Activated CD4-positive, alpha-beta memory T cell treated with anti-CD3 and anti-CD28 coated beads, Interleukin-2, amount 10 ng/mL, durations not matched to agents 7 days and 5 days (primary cell): ENCODE measurements around the gene DNAJC4. TPM values are rescaled to one million over a fixed set of nuclear protein-coding genes. Genes with fewer than 3 reads are reported as not detected.
"Not testable (repeated sequence)": the region's sequence is repeated elsewhere in the genome, so short reads cannot be mapped to it uniquely, and the experiment has no call there.

Experiments used
- CTCF ChIA-PET: fragments of 350-600 bp; sonication (Branson Sonifier 250); formaldehyde crosslinking; loops from one replicate; lab custom pipeline; 2021; ENCODE audit warnings: antibody characterized with exemption, inconsistent platforms; lab: Charles Lee
- POLR2A ChIA-PET: fragments of 350-600 bp; sonication (Branson Sonifier 250); formaldehyde crosslinking; loops from one replicate; lab custom pipeline; 2021; ENCODE audit warnings: antibody characterized with exemption; lab: Charles Lee
- DNase-seq: peaks from one replicate; pipeline ENCODE4 v3.0.0-alpha.2; 2020
- H3K27ac Mint-ChIP-seq: one replicate; pipeline ENCODE4 v1.8.0; 2021; ENCODE audit warnings: mild to moderate bottlenecking, mixed read lengths
- H3K27me3 Mint-ChIP-seq: one replicate; pipeline ENCODE4 v1.8.0; 2021; ENCODE audit warnings: mixed read lengths
- H3K36me3 Mint-ChIP-seq: one replicate; pipeline ENCODE4 v1.8.0; 2021; ENCODE audit warnings: low read depth, mixed read lengths
- H3K4me1 Mint-ChIP-seq: one replicate; pipeline ENCODE4 v1.8.0; 2021; ENCODE audit warnings: mixed read lengths
- H3K4me3 Mint-ChIP-seq: one replicate; pipeline ENCODE4 v1.8.0; 2021; ENCODE audit warnings: mild to moderate bottlenecking, mixed read lengths
- H3K9me3 Mint-ChIP-seq: one replicate; pipeline ENCODE4 v1.8.0; 2021; ENCODE audit warnings: mixed read lengths
- total RNA-seq, 2 experiments: library from RNA; stranded (reverse); gene quantifications; one replicate each; pipeline ENCODE4 v1.2.3, GENCODE V29; 2021

Gene DNAJC4
- total RNA-seq, 2 experiments from 2014 or later: 40.8 to 42.0 TPM

GRCh38 chr11:64240435-64241240, 10.3 kb downstream of the DNAJC4 start, which contains the start of gene FKBP2:
FKBP2 (plus strand) TSS chr11:64241095; CDS start chr11:64242388, 1,293 bp downstream.
- CTCF ChIA-PET: interaction anchor here (0.7 to 3.6 kb wide), 15 partner anchors 10 to 538 kb away, joined by 3 to 23 read pairs (median 5); partner anchors contain the start of genes CATSPERZ, GPR137, NUDT22 and PRDX5
- peaks cover 52% of the 10 kb centered on the region for H3K4me1 Mint-ChIP-seq
- H3K36me3 Mint-ChIP-seq: peaks cover 23% of the 10 kb centered on the region

DNA sequence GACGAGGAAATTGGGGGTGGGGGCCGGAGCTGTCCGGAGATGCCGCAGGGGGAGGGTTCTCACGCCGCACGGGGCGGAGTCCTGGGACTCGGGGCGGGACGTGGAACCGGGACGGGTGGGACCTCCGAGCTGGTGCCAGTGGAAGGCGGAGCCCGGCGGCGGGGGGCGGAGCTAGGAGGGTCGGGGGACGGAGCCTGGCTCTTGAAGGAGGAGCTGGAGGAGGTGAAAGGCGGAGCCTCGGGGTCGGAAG, 10.8 kb downstream of the DNAJC4 start:
- Mint-ChIP-seq H3K4me1 (peaks cover 50% of the 10 kb centered on the region), H3K36me3 (peaks cover 23% of the 10 kb centered on the region), H3K27me3 (no peaks in the 10 kb centered on the region), H3K27ac (peak overlapping the region; percentile 92), H3K9me3 (no peaks in the 10 kb centered on the region), H3K4me3 (peak overlapping the region; percentile 90)
- DNase-seq: peak; percentile 100
- ChIA-PET CTCF (interaction anchor here (0.7 to 3.6 kb wide), 14 partner anchors 9 to 537 kb away, joined by 3 to 23 read pairs (median 6); partner anchors contain the start of genes CATSPERZ, GPR137, NUDT22 and PRDX5), POLR2A (interaction anchor here (0.8 to 5.9 kb wide), 11 partner anchors 9 to 76 kb away, joined by 4 to 49 read pairs (median 8); partner anchors contain the start of genes BAD, DNAJC4, FERMT3 and NUDT22)

More at GRCh38 chr11:64240435-64241240, 10.3 kb downstream of the DNAJC4 start, which contains the start of gene FKBP2:
- Mint-ChIP-seq H3K4me3 (peak within 1 kb of the TSS; percentile 90), H3K27ac (peak within 1 kb of the TSS; percentile 92), H3K9me3 (no peaks in the 10 kb centered on the region), H3K27me3 (no peaks in the 10 kb centered on the region)
- POLR2A ChIA-PET: interaction anchor here (0.8 to 5.9 kb wide), 13 partner anchors 9 to 77 kb away, joined by 4 to 49 read pairs (median 8); partner anchors contain the start of genes BAD, DNAJC4, FERMT3 and NUDT22
- peak; percentile 98 for DNase-seq

GRCh38 chr11:64241491-64242374, 11.4 kb downstream of the DNAJC4 start:
- DNase-seq: no peak
- H3K4me3 Mint-ChIP-seq: peak overlapping the region; percentile 90
- no peaks in the 10 kb centered on the region for H3K9me3 Mint-ChIP-seq
- no peaks in the 10 kb centered on the region for H3K27me3 Mint-ChIP-seq
- POLR2A ChIA-PET: interaction anchor here (0.6 to 11.2 kb wide), 13 partner anchors 8 to 76 kb away, joined by 4 to 131 read pairs (median 8); partner anchors contain the start of genes BAD, DNAJC4, FERMT3 and NUDT22
- CTCF ChIA-PET: interaction anchor here (0.7 to 3.6 kb wide), 14 partner anchors 8 to 537 kb away, joined by 3 to 23 read pairs (median 6); partner anchors contain the start of genes CATSPERZ, GPR137, NUDT22 and PRDX5
- H3K4me1 Mint-ChIP-seq: peaks cover 50% of the 10 kb centered on the region
- H3K27ac Mint-ChIP-seq: peak overlapping the region; percentile 92
- peaks cover 23% of the 10 kb centered on the region for H3K36me3 Mint-ChIP-seq

DNA sequence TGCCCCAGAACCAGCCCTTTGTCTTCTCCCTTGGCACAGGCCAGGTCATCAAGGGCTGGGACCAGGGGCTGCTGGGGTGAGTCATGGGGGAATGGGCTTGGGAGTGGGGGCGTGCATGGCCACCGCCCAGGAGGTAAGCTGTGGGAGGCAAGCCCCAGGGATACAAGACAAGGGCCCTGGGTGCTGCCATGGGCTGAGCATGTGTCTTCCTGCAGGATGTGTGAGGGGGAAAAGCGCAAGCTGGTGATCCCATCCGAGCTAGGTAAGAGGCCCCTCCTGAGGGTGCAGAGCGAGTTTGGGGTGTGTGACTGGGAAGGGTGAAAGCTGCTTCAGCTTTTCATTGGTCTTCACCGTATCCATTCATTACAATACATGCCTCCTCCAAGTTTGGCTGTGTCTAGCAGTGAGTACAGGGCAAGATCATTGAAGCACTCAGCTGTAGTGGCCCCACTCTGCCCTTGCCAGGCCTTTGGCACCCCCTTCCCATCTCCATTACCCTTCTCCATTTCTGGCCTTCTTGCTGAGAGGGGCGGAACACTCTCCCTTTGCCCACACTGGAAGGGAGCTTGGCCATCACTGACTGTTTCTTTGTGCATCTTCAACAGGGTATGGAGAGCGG, 13.0 kb downstream of the DNAJC4 start:
- Mint-ChIP-seq H3K36me3 (peaks cover 13% of the 10 kb centered on the region), H3K27me3 (no peaks in the 10 kb centered on the region), H3K27ac (peak overlapping the region; percentile 35), H3K4me3 (peak overlapping the region; percentile 47), H3K9me3 (no peaks in the 10 kb centered on the region), H3K4me1 (peaks cover 56% of the 10 kb centered on the region)
- ChIA-PET POLR2A (interaction anchor here (0.8 to 11.2 kb wide), 11 partner anchors 12 to 97 kb away, joined by 3 to 131 read pairs (median 6); partner anchors contain the start of genes CCDC88B, DNAJC4, ESRRA and FERMT3), CTCF (interaction anchor here (0.7 to 3.6 kb wide), 7 partner anchors 7 to 74 kb away, joined by 3 to 23 read pairs (median 5); partner anchors contain the start of genes FERMT3, PRDX5 and TRMT112)
- DNase-seq: no peak

- peak overlapping the region; percentile 47 for H3K4me3 Mint-ChIP-seq
Measured at GRCh38 chr11:64244107-64244506, 13.8 kb downstream of the DNAJC4 start.

DNA sequence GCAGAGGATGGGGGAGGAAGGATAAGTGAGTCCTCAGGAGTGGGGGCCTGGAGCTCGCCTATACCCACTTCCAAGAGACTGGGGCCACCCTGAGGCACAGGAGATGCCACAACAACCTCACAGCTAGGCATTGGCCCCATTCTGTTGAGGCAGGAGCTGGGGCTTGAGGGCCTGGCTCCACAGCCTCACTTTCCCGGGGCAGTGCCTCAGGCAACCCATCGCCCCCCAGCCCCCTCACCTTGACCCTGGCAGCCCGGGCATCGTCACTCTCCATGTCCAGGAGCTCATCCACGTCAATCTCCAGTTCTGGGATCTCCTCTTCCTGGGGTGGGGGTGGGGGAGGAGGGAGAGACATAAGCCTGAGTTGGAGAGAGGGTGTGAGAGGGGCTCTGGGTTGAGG, 14.6 kb downstream of the DNAJC4 start:
- H3K9me3 Mint-ChIP-seq: no peaks in the 10 kb centered on the region
- no peak for DNase-seq
- peak overlapping the region; percentile 86 for H3K4me3 Mint-ChIP-seq
- H3K4me1 Mint-ChIP-seq: peaks cover 52% of the 10 kb centered on the region
- peaks cover 13% of the 10 kb centered on the region for H3K36me3 Mint-ChIP-seq
- CTCF ChIA-PET: interaction anchor here (0.5 to 2.8 kb wide), 10 partner anchors 18 to 73 kb away, joined by 3 to 14 read pairs (median 6); partner anchors contain the start of genes ESRRA, NUDT22, PRDX5 and TRMT112
- H3K27me3 Mint-ChIP-seq: peaks cover 1% of the 10 kb centered on the region
- H3K27ac Mint-ChIP-seq: peak overlapping the region; percentile 85
- POLR2A ChIA-PET: interaction anchor here (0.8 to 11.2 kb wide), 19 partner anchors 9 to 534 kb away, joined by 3 to 131 read pairs (median 8); partner anchors contain the start of genes BAD, CATSPERZ, DNAJC4 and ESRRA

More at GRCh38 chr11:64244107-64244506, 13.8 kb downstream of the DNAJC4 start:
- ChIA-PET POLR2A (interaction anchor here (1.1 to 11.2 kb wide), 10 partner anchors 11 to 91 kb away, joined by 3 to 131 read pairs (median 12); partner anchors contain the start of genes CATSPERZ, DNAJC4, ESRRA and FERMT3), CTCF (interaction anchor here (0.7 to 1.8 kb wide), 7 partner anchors 13 to 74 kb away, joined by 3 to 7 read pairs (median 5); partner anchors contain the start of genes FERMT3, NUDT22, PRDX5 and TRMT112)
- Mint-ChIP-seq H3K4me1 (peaks cover 55% of the 10 kb centered on the region), H3K27ac (peak overlapping the region; percentile 35), H3K36me3 (peaks cover 13% of the 10 kb centered on the region), H3K27me3 (no peaks in the 10 kb centered on the region), H3K9me3 (no peaks in the 10 kb centered on the region)
- no peak for DNase-seq

GRCh38 chr11:64245401-64245796, 15.1 kb downstream of the DNAJC4 start:
- no peaks in the 10 kb centered on the region for H3K9me3 Mint-ChIP-seq
- POLR2A ChIA-PET: interaction anchor here (0.8 to 11.2 kb wide), 18 partner anchors 9 to 533 kb away, joined by 3 to 131 read pairs (median 6); partner anchors contain the start of genes BAD, CATSPERZ, DNAJC4 and ESRRA
- H3K4me1 Mint-ChIP-seq: peaks cover 51% of the 10 kb centered on the region
- H3K27ac Mint-ChIP-seq: peak overlapping the region; percentile 85
- peaks cover 3% of the 10 kb centered on the region for H3K27me3 Mint-ChIP-seq
- H3K36me3 Mint-ChIP-seq: peaks cover 13% of the 10 kb centered on the region
- peak; percentile 40 for DNase-seq
- CTCF ChIA-PET: interaction anchor here (0.5 to 2.8 kb wide), 11 partner anchors 18 to 86 kb away, joined by 3 to 14 read pairs (median 6); partner anchors contain the start of genes ESRRA, NUDT22, PRDX5 and TRMT112
- peak overlapping the region; percentile 86 for H3K4me3 Mint-ChIP-seq

DNA sequence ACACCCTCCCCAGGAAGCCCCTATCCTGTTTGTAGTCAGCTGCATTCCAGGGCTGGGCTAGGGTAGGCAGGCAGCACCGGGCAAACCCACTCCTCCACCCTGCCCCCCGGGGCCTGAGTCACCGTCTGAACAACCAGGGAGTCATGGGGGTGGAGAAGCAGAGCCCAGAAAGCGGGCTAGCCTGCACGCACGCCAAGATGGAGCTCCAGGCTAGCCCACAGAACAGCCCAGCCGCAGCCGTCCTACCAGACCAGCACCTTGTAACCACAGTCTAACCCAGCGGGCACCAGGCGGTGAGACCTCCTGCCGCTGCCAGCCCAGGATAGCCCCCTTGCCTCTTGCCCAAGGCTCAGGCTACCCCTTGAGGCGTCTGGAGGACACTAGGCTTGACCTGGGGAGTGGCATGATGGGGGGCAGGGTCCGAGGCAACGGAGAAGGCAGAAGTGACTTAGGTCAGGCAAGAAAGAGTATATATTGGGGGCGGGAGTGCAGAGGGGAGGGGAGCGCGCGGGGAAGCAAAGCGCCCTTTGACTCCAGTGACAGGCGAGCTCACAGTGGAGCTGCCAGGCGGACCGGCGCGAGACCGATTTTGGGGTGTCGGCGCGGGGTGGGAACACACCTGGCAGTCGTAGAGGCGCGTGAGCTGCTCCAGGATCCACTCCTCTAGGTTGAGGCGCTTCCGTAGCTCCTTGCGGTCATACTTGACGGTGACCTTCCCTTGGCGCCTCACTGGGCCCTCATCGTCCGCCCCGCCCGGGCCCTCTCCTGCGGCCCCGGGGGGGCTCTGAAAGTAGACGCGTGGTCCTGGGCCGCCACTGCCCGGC, 15.7 kb downstream of the DNAJC4 start:
- ChIA-PET CTCF (interaction anchor here (0.9 to 2.8 kb wide), 10 partner anchors 9 to 86 kb away, joined by 3 to 14 read pairs (median 5); partner anchors contain the start of genes ESRRA, PRDX5 and TRMT112), POLR2A (interaction anchor here (0.7 to 11.2 kb wide), 17 partner anchors 9 to 1390 kb away, joined by 3 to 131 read pairs (median 8); partner anchors contain the start of genes BAD, CATSPERZ, DNAJC4 and ESRRA)
- Mint-ChIP-seq H3K36me3 (peaks cover 13% of the 10 kb centered on the region), H3K4me3 (peak overlapping the region; percentile 86), H3K27ac (peak overlapping the region; percentile 85), H3K9me3 (no peaks in the 10 kb centered on the region), H3K4me1 (peaks cover 50% of the 10 kb centered on the region), H3K27me3 (peaks cover 3% of the 10 kb centered on the region)
- peak; percentile 76 for DNase-seq

GRCh38 chr11:64246621-64246870, 16.2 kb downstream of the DNAJC4 start:
- H3K9me3 Mint-ChIP-seq, H3K27me3 Mint-ChIP-seq, H3K27ac Mint-ChIP-seq, DNase-seq: not testable (repeated sequence)
- peak overlapping the region; percentile 77 for H3K4me3 Mint-ChIP-seq
- ChIA-PET POLR2A (interaction anchor here (0.7 to 11.2 kb wide), 13 partner anchors 9 to 1390 kb away, joined by 3 to 131 read pairs (median 14); partner anchors contain the start of genes BAD, CATSPERZ, DNAJC4 and ESRRA), CTCF (interaction anchor here (0.9 to 2.8 kb wide), 6 partner anchors 9 to 85 kb away, joined by 3 to 14 read pairs (median 6); no protein-coding TSS in a partner anchor)
- H3K4me1 Mint-ChIP-seq: peaks cover 49% of the 10 kb centered on the region
- H3K36me3 Mint-ChIP-seq: peaks cover 13% of the 10 kb centered on the region
